H1 (cell line): ENCODE measurements around the gene PHKA2. TPM values are rescaled to one million over a fixed set of nuclear protein-coding genes. Genes with fewer than 3 reads are reported as not detected.

Experiments
- CTCF ChIA-PET: fragments of 300-600 bp; sonication (Branson Sonifier 250); formaldehyde crosslinking; loops from one replicate; lab custom pipeline; 2021; ENCODE audit not compliant: partially characterized antibody; lab: Charles Lee
- POLR2A ChIA-PET: fragments of 300-600 bp; sonication (Branson Sonifier 250); formaldehyde crosslinking; loops from one replicate; lab custom pipeline; 2021; ENCODE audit warnings: inconsistent platforms; ENCODE audit not compliant: partially characterized antibody; lab: Charles Lee
- DNase-seq, 2 experiments: peaks; one replicate each; pipeline versions ENCODE4 v3.0.0 to v3.0.0-alpha.2; 2010 to 2022; ENCODE audit warnings: low spot score in 2 of 2, low read depth in 1 of 2, mixed read lengths in 1 of 2
- FAIRE-seq: peaks from 2 replicates; lab custom pipeline; 2011; peaks lifted over from hg19 to GRCh38; lab: Jason Lieb, UNC
- H2AFZ ChIP-seq: 2 replicates; pipeline ENCODE4 v1.8.1; 2012; ENCODE audit warnings: low read length, inconsistent platforms
- H2AK5ac ChIP-seq: 2 replicates; pipeline ENCODE4 v1.6.1; 2013; ENCODE audit warnings: low read depth, low read length
- H2BK120ac ChIP-seq: replicated peaks from 2 replicates; pipeline ENCODE3; 2013; ENCODE audit warnings: low read depth, low read length, inconsistent platforms
- H2BK12ac ChIP-seq: 2 replicates; pipeline ENCODE4 v1.6.1; 2013; ENCODE audit warnings: low read depth, low read length
- H2BK15ac ChIP-seq: 2 replicates; pipeline ENCODE4 v1.6.1; 2013; ENCODE audit warnings: low read length
- H2BK20ac ChIP-seq: 2 replicates; pipeline ENCODE4 v1.6.1; 2013; ENCODE audit warnings: low read length
- H2BK5ac ChIP-seq: 2 replicates; pipeline ENCODE4 v1.6.1; 2013; ENCODE audit warnings: low read depth, low read length
- H3K14ac ChIP-seq: 2 replicates; pipeline ENCODE4 v1.6.1; 2013; ENCODE audit warnings: inconsistent platforms; ENCODE audit not compliant: insufficient read length
- H3K18ac ChIP-seq: 2 replicates; pipeline ENCODE4 v1.6.1; 2013; ENCODE audit warnings: low read length; ENCODE audit errors: extremely low read depth
- H3K23ac ChIP-seq: 2 replicates; pipeline ENCODE4 v1.6.1; 2013; ENCODE audit warnings: inconsistent platforms; ENCODE audit not compliant: insufficient read length
- H3K23me2 ChIP-seq: 2 replicates; pipeline ENCODE4 v1.6.1; 2013; ENCODE audit warnings: low read depth, low read length
- H3K27ac ChIP-seq: 2 replicates; pipeline ENCODE4 v1.6.1; 2011; ENCODE audit warnings: low read depth, low read length, inconsistent platforms
- H3K27me3 ChIP-seq, 4 experiments: replicated peaks in 1 of 4; 1 replicate in 1 of 4; 2 replicates in 3 of 4; pipeline versions ENCODE4 v1.6.1 to v1.8.1; 2011 to 2013; ENCODE audit warnings: low read length in 3 of 4, mild to moderate bottlenecking in 3 of 4, inconsistent platforms in 2 of 4, mixed read lengths in 2 of 4, moderate library complexity in 1 of 4; ENCODE audit not compliant: control insufficient read depth in 3 of 4, insufficient read depth in 3 of 4; ENCODE audit errors: extremely low read depth in 1 of 4
- H3K36me3 ChIP-seq, 4 experiments: 2 replicates each; pipeline versions ENCODE4 v1.6.1 to v1.8.1; 2011 to 2013; ENCODE audit warnings: mild to moderate bottlenecking in 4 of 4, low read length in 3 of 4, moderate library complexity in 2 of 4, control low read depth in 1 of 4, inconsistent platforms in 1 of 4; ENCODE audit not compliant: insufficient read depth in 4 of 4, control insufficient read depth in 2 of 4
- H3K4ac ChIP-seq: replicated peaks from 2 replicates; pipeline ENCODE3; 2013; ENCODE audit warnings: low read length, low read depth, mixed read lengths, inconsistent platforms; ENCODE audit not compliant: insufficient read length
- H3K4me1 ChIP-seq, 4 experiments: replicated peaks in 1 of 4; 1 replicate in 1 of 4; 2 replicates in 3 of 4; pipeline versions ENCODE4 v1.6.1 to v1.8.1; 2011 to 2013; ENCODE audit warnings: low read length in 3 of 4, inconsistent platforms in 2 of 4, mixed read lengths in 1 of 4; ENCODE audit not compliant: insufficient read depth in 4 of 4, control insufficient read depth in 3 of 4
- H3K4me2 ChIP-seq, 2 experiments: 2 replicates each; pipeline versions ENCODE4 v1.6.1 to v1.8.1; 2011 to 2013; ENCODE audit warnings: low read depth in 2 of 2, low read length in 2 of 2, control low read depth in 1 of 2, inconsistent platforms in 1 of 2, mild to moderate bottlenecking in 1 of 2; ENCODE audit not compliant: insufficient read depth in 1 of 2
- H3K4me3 ChIP-seq, 4 experiments: fragments of 200-600, 300-600 bp in 1 of 4; sonication (generic), shearing (Covaris generic), sonication (Bioruptor Twin) in 1 of 4; 2 replicates each; pipeline versions ENCODE4 v1.5.1 to v1.8.1; 2011 to 2016; ENCODE audit warnings: low read length in 4 of 4, low read depth in 3 of 4, control low read depth in 2 of 4, inconsistent platforms in 2 of 4, mild to moderate bottlenecking in 2 of 4, mixed read lengths in 1 of 4, moderate library complexity in 1 of 4; ENCODE audit not compliant: insufficient read depth in 2 of 4; ENCODE audit errors: extremely low read depth in 1 of 4
- H3K56ac ChIP-seq: replicated peaks from 2 replicates; pipeline ENCODE3; 2013; ENCODE audit warnings: low read depth, mild to moderate bottlenecking, mixed read lengths, low read length, inconsistent platforms; ENCODE audit not compliant: insufficient read length
- H3K79me1 ChIP-seq: 2 replicates; pipeline ENCODE4 v1.6.1; 2013; ENCODE audit warnings: low read depth, low read length, control low read depth
- H3K79me2 ChIP-seq, 2 experiments: 2 replicates each; pipeline versions ENCODE4 v1.6.1 to v1.8.1; 2012 to 2013; ENCODE audit warnings: low read length in 2 of 2, mild to moderate bottlenecking in 2 of 2, inconsistent platforms in 1 of 2; ENCODE audit not compliant: insufficient read depth in 2 of 2, control insufficient read depth in 1 of 2
- H3K9ac ChIP-seq, 4 experiments: replicated peaks in 1 of 4; 1 replicate in 1 of 4; 2 replicates in 3 of 4; pipeline versions ENCODE4 v1.6.1 to v1.8.1; 2011 to 2013; ENCODE audit warnings: low read depth in 3 of 4, low read length in 3 of 4, control low read depth in 2 of 4, mild to moderate bottlenecking in 2 of 4, moderate library complexity in 2 of 4, inconsistent platforms in 1 of 4; ENCODE audit errors: extremely low read depth in 1 of 4
- H3K9me3 ChIP-seq, 2 experiments: 2 replicates each; pipeline versions ENCODE4 v1.6.1 to v1.8.1; 2012 to 2013; ENCODE audit warnings: mild to moderate bottlenecking in 2 of 2, moderate library complexity in 2 of 2, control low read depth in 1 of 2, inconsistent platforms in 1 of 2, low read depth in 1 of 2, low read length in 1 of 2, mixed read lengths in 1 of 2; ENCODE audit not compliant: insufficient read depth in 2 of 2
- H4K20me1 ChIP-seq, 2 experiments: replicated peaks in 1 of 2; 2 replicates each; pipeline versions ENCODE3 to v1.8.1; 2011 to 2013; ENCODE audit warnings: inconsistent platforms in 2 of 2, low read length in 2 of 2, mild to moderate bottlenecking in 1 of 2; ENCODE audit not compliant: insufficient read depth in 2 of 2, control insufficient read depth in 1 of 2
- H4K5ac ChIP-seq: 2 replicates; pipeline ENCODE4 v1.6.1; 2013; ENCODE audit warnings: low read length, low read depth, mixed read lengths, inconsistent platforms; ENCODE audit not compliant: insufficient read length
- H4K8ac ChIP-seq: 2 replicates; pipeline ENCODE4 v1.8.0; 2013; ENCODE audit warnings: mild to moderate bottlenecking, moderate library complexity, low read length, inconsistent platforms; ENCODE audit not compliant: insufficient read depth; ENCODE audit errors: extremely low read depth
- H4K91ac ChIP-seq: replicated peaks from 2 replicates; pipeline ENCODE3; 2013; ENCODE audit warnings: low read length, mixed read lengths, inconsistent platforms; ENCODE audit not compliant: insufficient read length
- KDM1A ChIP-seq: fragments of 200-600, 300-600 bp; sonication (generic); IDR thresholded peaks from 2 replicates; pipeline ENCODE4 v1.7.1; 2016; ENCODE audit warnings: mild to moderate bottlenecking, low read length, borderline replicate concordance
- KDM4A ChIP-seq: IDR thresholded peaks from one replicate; pipeline ENCODE4 v1.7.1; 2012; ENCODE audit warnings: low read depth, mild to moderate bottlenecking, moderate library complexity, low read length, inconsistent platforms; ENCODE audit not compliant: severe bottlenecking
- POLR2A ChIP-seq, 2 experiments: IDR thresholded peaks; 1 replicate in 1 of 2; 2 replicates in 1 of 2; pipeline ENCODE4 v1.6.1; 2011; ENCODE audit warnings: low read depth in 2 of 2, low read length in 2 of 2, mild to moderate bottlenecking in 2 of 2; ENCODE audit errors: control extremely low read depth in 1 of 2
- POLR2AphosphoS5 ChIP-seq: IDR thresholded peaks from 2 replicates; pipeline ENCODE4 v1.6.1; 2011; ENCODE audit warnings: low read depth, low read length
- SP4 ChIP-seq: IDR thresholded peaks from 2 replicates; pipeline ENCODE4 v1.6.1; 2012; ENCODE audit warnings: low read length, inconsistent platforms
- ZNF274 ChIP-seq: IDR thresholded peaks from 2 replicates; pipeline ENCODE4 v1.7.0; 2012; ENCODE audit warnings: low read length, borderline replicate concordance; ENCODE audit errors: extremely low read depth
- WGBS, 2 experiments: shearing (Covaris generic) in 1 of 2; methylation state at CpG; one replicate each; pipeline versions ENCODE4 v1.1.6 to v1.1.7; 2013 to 2015; ENCODE audit warnings: low lambda C conversion rate in 2 of 2, mixed read lengths in 2 of 2, inconsistent platforms in 1 of 2, low coverage in 1 of 2, missing lambda C conversion rate in 1 of 2; ENCODE audit not compliant: insufficient replicate concordance in 2 of 2, insufficient coverage in 1 of 2, insufficient read length in 1 of 2; ENCODE audit errors: extremely low coverage in 1 of 2, missing lambda C conversion rate in 1 of 2; 5-methylcytosine and 5-hydroxymethylcytosine counted together
- polyA plus RNA-seq, 7 experiments: library from polyadenylated mRNA; depleted of rRNA in 3 of 7; stranded (reverse) in 5 of 7; unstranded in 2 of 7; fragments of >200 nt in 5 of 7; fragments of 200-250 nt in 2 of 7; gene quantifications; 1 replicate in 5 of 7; 2 replicates in 1 of 7; 4 replicates in 1 of 7; pipeline versions ENCODE4 v1.2.1 to v1.2.3, GENCODE V29; 2011 to 2013; ENCODE audit warnings: missing spikeins in 2 of 7, mixed read lengths in 2 of 7
- total RNA-seq: library from RNA; stranded (reverse); fragmentation: NEBNext Ultra II Directional; extraction: Animal tissue kit (Norgen Biotek cat#: 25700); gene quantifications from 2 replicates; pipeline ENCODE4 v1.2.1, GENCODE V29; 2021

Gene PHKA2
- total and polyA plus RNA-seq, 2 of the 8 experiments (the other 6 are each of a cell fraction or from before 2014, with no cell fraction given): 28.1 to 35.8 TPM

DNA sequence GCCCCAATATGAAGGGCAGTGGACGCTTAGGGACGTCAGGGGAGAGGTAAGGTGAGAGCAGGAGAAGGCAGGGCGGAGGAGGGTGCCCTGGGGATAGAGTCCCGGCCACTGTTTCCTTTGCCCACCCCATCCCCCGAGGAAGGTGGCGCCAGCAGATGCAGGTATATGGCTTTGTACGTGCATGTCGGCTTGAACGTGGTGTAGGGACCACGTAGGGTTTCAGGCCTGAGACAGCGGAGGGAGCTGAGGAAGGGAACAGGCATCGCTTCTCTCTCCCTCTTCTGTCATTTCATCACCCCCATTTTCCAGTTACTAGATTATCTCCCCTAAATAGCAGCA, 97.9 kb downstream of the PHKA2 start:
- no peak for DNase-seq
- Histone ChIP-seq H3K4me3 (peak overlapping the region in 3 of 4 experiments; percentile 17 to 53 (median 35); a peak in 4 of 8 replicates), H2BK15ac (no peak overlapping the region), H3K4me1 (peaks cover 0 to 10% (median 2%) of the 10 kb centered on the region in 4 experiments; a peak in 2 of 7 replicates), H3K79me2 (no peaks in the 10 kb centered on the region), H2BK5ac (no peak overlapping the region; the same call in 1 of the 2 replicates), H4K8ac (no peak overlapping the region), H3K23ac (no peak overlapping the region), H3K4me2 (peak overlapping the region; percentile 79 to 91), H4K20me1 (no peaks in the 10 kb centered on the region), H2BK120ac (no peak overlapping the region), H3K9me3 (no peaks in the 10 kb centered on the region), H3K14ac (no peak overlapping the region), H3K9ac (no peak overlapping the region), H3K27ac (no peak overlapping the region), H2AFZ (no peak overlapping the region), H3K36me3 (no peaks in the 10 kb centered on the region), H3K79me1 (no peaks in the 10 kb centered on the region), H3K23me2 (peaks cover 10% of the 10 kb centered on the region; the same call in 1 of the 2 replicates), H3K4ac (peak overlapping the region; percentile 53), H2BK12ac (no peak overlapping the region), H3K27me3 (no peaks in the 10 kb centered on the region; a peak in 1 of 7 replicates), H3K56ac (no peak overlapping the region), H4K5ac (no peak overlapping the region), H4K91ac (no peak overlapping the region), H3K18ac (no peak overlapping the region), H2AK5ac (no peak overlapping the region), H2BK20ac (no peak overlapping the region)
- ChIA-PET CTCF (interaction anchor here (1.0 to 2.2 kb wide), 6 partner anchors 9 to 475 kb away, joined by 3 to 13 read pairs (median 4); no protein-coding TSS in a partner anchor), POLR2A (interaction anchor here (0.7 to 1.2 kb wide), 3 partner anchors 24 to 462 kb away, joined by 3 read pairs; no protein-coding TSS in a partner anchor)
- no peak for FAIRE-seq
- 38% methylated on average over 11 of the region's 12 CpGs; no CpG with 5 or more reads in 1 of the 2 experiments for WGBS, 2 experiments
- TF ChIP-seq KDM1A: no peak
- peak; percentile 24; the same call in 1 of the 2 replicates for TF ChIP-seq POLR2AphosphoS5
- TF ChIP-seq ZNF274: no peak
- TF ChIP-seq SP4: no peak
- no peak for TF ChIP-seq KDM4A
- TF ChIP-seq POLR2A (IDR thresholded peaks at IDR 0.05; ENCODE audit: control extremely low read depth in 1 of 2, low read depth in 2 of 2, low read length in 2 of 2): no peak
